ENCODE results near the gene SPATA9.
"Not testable (repeated sequence)": the region's sequence is repeated elsewhere in the genome, so short reads cannot be mapped to it uniquely, and the experiment has no call there.

SPATA9 gene

DNA sequence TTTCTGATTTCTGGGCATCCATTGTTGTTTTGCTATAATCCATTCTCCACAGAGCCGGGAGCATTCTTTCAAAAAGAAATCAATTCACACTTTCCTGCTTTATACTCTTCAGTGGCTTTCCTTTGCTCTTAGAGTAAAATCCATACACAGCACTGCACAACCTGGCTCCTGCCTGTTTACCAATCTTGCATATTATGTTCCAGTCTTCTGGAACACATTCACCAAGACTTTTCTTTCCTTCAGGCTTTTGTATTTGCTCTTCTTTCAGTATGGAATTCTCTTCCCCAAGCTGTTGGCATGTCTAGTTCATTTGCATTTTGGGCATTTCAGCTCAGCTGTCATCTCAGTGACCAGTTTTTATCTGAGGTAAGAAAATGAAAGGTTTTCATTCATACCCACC, 29.9 kb downstream of the SPATA9 start:
- Histone ChIP-seq H3K9me3 (replicated peaks in 1 of 11) (no peaks in the 10 kb centered on the region), H3K27me3 (no peaks in the 10 kb centered on the region), H3K4me3 (no peak overlapping the region), H3K36me3 (no peaks in the 10 kb centered on the region), H3K4me1 (peaks cover 4 to 37% (median 16%) of the 10 kb centered on the region in 10 experiments), H3K27ac (no peak overlapping the region), H3K9ac (no peak overlapping the region), H3K4me2 (no peak overlapping the region), H4K20me1 (no peaks in the 10 kb centered on the region)
- no peak for TF ChIP-seq Cebpa-rat (IDR thresholded peaks at IDR 0.05)

DNA sequence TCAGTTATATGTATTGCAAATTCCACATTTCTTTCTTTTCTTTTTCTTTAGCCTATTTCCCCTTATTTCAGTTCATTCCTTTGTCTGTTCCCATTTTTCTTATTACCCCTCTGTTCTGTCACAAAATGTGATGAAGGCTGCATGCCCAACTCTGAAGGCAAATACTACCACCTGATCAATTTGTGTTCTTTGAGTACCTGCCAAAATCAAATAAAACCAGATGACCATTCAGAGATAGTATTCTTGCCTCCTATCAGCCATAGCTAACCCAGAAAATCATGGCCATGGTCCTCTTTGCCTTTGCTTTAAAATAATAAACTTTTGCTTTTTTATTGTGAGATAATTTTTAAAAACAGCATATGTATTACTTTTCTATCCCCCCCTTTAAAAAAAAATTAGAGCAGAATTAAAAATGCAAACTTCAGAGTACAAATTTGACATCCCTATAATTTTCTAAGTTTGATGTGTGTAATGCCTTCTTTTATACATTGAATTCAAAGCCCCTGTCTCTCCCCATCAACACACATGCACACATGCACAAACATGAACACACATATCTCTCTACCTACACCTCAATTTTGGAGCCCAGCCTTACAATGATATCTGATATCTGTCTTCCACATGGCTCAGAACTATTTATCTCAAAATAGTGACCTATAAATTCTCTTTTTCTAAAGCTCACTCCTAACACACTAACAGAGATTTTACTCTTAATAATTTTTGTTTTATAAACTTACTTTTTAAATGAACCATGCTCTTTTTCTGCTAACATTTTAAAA, 32.8 kb downstream of the SPATA9 start:
- Histone ChIP-seq H3K27me3 (no peaks in the 10 kb centered on the region), H3K4me2 (no peak overlapping the region), H3K9ac (no peak overlapping the region), H3K4me1 (peaks cover 14 to 35% (median 21%) of the 10 kb centered on the region in 10 experiments), H3K9me3 (replicated peaks in 1 of 11) (no peaks in the 10 kb centered on the region), H3K27ac (no peak overlapping the region), H3K36me3 (no peaks in the 10 kb centered on the region), H3K4me3 (no peak overlapping the region), H4K20me1 (no peaks in the 10 kb centered on the region)
- TF ChIP-seq Cebpa-rat (IDR thresholded peaks at IDR 0.05): no peak

DNA sequence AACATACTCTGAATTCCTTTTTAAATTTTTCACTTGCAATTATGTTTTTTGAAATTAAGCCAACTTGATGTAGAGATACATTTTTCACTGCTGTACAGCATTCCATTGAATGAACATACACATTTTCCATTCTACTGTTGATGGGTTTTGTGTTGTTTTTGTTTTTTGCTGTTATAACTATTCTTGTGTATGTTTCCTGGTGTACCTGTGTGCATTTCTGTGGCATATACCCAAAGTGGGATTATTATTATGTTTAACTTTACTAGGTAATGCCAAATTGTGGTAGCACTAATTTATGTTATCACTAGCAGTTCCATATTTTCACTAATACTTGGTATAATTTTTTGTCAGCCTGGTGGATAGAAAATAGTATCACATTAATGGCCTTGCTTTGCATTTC, 33.5 kb downstream of the SPATA9 start:
- Histone ChIP-seq H3K36me3 (no peaks in the 10 kb centered on the region), H4K20me1 (no peaks in the 10 kb centered on the region), H3K9me3 (replicated peaks in 1 of 11) (no peaks in the 10 kb centered on the region), H3K4me2 (no peak overlapping the region), H3K27me3 (no peaks in the 10 kb centered on the region), H3K4me1 (peaks cover 12 to 32% (median 22%) of the 10 kb centered on the region in 10 experiments), H3K27ac (no peak overlapping the region), H3K4me3 (no peak overlapping the region), H3K9ac (no peak overlapping the region)
- no peak for TF ChIP-seq Cebpa-rat (IDR thresholded peaks at IDR 0.05)

DNA sequence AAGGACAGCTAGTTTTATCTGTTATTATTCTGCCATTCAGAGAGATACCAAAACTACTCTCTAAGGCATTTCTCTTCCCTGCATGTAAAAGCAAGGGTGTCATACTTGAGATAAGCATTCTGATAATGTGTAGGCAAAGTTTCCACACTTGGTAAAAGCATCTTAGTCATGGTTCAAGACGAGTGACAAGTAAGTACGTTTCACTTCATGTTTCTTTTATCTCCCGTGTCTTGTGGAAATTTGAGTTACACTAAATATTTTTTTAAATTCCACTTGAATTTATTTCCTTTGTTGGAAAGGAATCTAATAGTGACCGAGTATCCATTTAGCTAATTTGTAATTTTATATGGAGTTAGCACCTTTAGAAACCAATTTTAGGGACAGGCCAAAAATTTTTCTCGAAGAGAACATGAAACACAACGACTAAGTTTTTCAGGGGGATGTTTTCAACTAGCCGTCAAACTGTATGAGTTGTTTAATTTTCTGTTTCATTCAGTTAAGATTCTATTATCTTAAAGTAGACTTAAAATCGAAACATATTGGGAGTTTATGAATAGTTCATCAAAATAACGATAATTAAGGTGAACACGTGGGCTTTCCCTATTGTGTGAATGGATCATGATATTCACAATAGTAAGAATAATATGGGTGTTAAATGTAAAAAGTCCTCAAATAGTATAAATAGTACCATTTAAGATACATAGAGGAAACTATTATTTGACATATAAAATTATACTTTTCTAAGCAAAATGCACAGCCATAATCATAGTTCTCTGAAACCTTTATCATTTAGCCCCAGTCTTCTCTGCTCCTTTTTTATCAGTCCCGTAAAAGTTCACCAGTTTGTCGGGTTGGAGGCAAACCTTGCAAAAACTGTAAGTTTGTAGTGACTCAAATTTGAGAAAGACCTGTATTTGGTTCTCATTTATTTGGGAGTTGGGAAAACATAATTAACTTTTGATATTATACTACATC, 34.6 kb downstream of the SPATA9 start:
- Histone ChIP-seq H3K9ac (peak overlapping the region in 2 of 11 experiments; percentile 79 to 82; a peak in 4 of 22 replicates), H3K4me3 (peak overlapping the region in 1 of 10 experiments; percentile 55; a peak in 1 of 20 replicates), H3K9me3 (replicated peaks in 1 of 11) (no peaks in the 10 kb centered on the region), H3K4me1 (peaks cover 15 to 38% (median 26%) of the 10 kb centered on the region in 10 experiments), H4K20me1 (no peaks in the 10 kb centered on the region), H3K36me3 (no peaks in the 10 kb centered on the region), H3K27me3 (no peaks in the 10 kb centered on the region), H3K4me2 (peak overlapping the region; percentile 80 to 97 (median 93)), H3K27ac (peak overlapping the region in 7 of 11 experiments; percentile 74 to 90 (median 88); a peak in 9 of 22 replicates)
- no peak for TF ChIP-seq Cebpa-rat (IDR thresholded peaks at IDR 0.05)

- Histone ChIP-seq H3K4me2 (peak within 1 kb of the TSS; percentile 80 to 97 (median 93)), H3K27me3 (no peaks in the 10 kb centered on the region), H3K4me1 (peaks cover 15 to 38% (median 26%) of the 10 kb centered on the region in 10 experiments), H3K4me3 (peak within 1 kb of the TSS; percentile 55 to 72 (median 62)), H3K9me3 (replicated peaks in 1 of 11) (no peaks in the 10 kb centered on the region), H3K27ac (peak within 1 kb of the TSS; percentile 71 to 90 (median 86)), H3K36me3 (no peaks in the 10 kb centered on the region), H4K20me1 (no peaks in the 10 kb centered on the region), H3K9ac (peak within 1 kb of the TSS; percentile 72 to 83 (median 79))
- TF ChIP-seq Cebpa-rat (IDR thresholded peaks at IDR 0.05): no peak
Observed at GRCh38 chr5:95646569-95647431, 36.0 kb downstream of the SPATA9 start, which contains the start of gene RFESD. Gene RFESD, plus strand, starts transcription at chr5:95646777. Its CDS starts 5,495 bp downstream, at chr5:95652272.

- Histone ChIP-seq H3K27ac (peak overlapping the region in 7 of 11 experiments; percentile 81 to 90 (median 88); a peak in 9 of 22 replicates), H3K4me1 (peaks cover 15 to 38% (median 26%) of the 10 kb centered on the region in 10 experiments), H3K4me2 (peak overlapping the region; percentile 80 to 97 (median 93)), H3K9ac (peak overlapping the region in 4 of 11 experiments; percentile 77 to 83 (median 82); a peak in 5 of 22 replicates), H3K4me3 (peak overlapping the region in 9 of 10 experiments; percentile 55 to 72 (median 62); a peak in 15 of 20 replicates)
- H4K20me1 ChIP-seq; H3K36me3 ChIP-seq; H3K27me3 ChIP-seq; H3K9me3 ChIP-seq (replicated peaks in 1 of 11): not testable (repeated sequence)
Observed at GRCh38 chr5:95646226-95646568, 36.6 kb downstream of the SPATA9 start.

DNA sequence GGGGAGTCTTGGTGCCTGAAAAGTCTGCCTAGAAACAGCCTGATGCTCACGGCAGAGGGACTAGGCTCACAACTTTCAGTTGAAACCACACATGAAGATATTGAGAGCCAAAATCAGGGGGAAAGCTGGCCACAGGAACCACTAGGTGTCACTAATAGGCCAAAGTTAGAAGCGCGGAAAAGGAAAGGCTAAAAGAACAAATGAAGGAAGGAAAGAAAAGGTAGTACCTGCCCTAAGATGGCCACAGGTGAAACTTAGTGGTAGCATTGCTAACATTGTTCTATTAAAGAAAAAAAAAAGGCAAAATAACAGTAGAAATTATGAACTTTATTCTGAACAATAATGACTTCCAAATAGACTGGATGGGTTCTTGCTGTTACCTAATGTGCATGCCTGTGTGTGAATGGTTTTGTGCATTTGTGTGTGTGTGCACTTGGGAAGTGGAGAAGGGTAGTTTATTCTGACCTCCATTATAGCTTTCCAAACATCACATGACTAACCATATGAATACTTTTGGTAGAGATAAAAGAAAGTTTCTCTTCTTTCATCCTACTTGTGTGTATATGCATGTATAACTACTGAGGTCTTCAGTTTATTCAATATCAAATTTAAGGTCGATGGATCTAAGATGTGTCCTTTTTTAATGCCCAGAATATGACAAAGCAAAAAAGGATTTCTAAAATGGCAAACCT, 38.3 kb downstream of the SPATA9 start:
- peaks cover 15 to 38% (median 26%) of the 10 kb centered on the region in 10 experiments for H3K4me1 ChIP-seq
- H3K27ac ChIP-seq: peak overlapping the region in 2 of 11 experiments; percentile 15 to 20; a peak in 1 of 22 replicates
- TF ChIP-seq Cebpa-rat (IDR thresholded peaks at IDR 0.05): no peak

GRCh38 chr5:95643152-95643551, 39.6 kb downstream of the SPATA9 start:
- H3K27me3 ChIP-seq: no peaks in the 10 kb centered on the region
- no peak overlapping the region for H3K27ac ChIP-seq
- no peaks in the 10 kb centered on the region for H3K36me3 ChIP-seq
- H3K4me1 ChIP-seq: peaks cover 15 to 33% (median 26%) of the 10 kb centered on the region in 10 experiments
- TF ChIP-seq Cebpa-rat (IDR thresholded peaks at IDR 0.05): no peak
- no peaks in the 10 kb centered on the region for H3K9me3 ChIP-seq (replicated peaks in 1 of 11)
- no peak overlapping the region for H3K9ac ChIP-seq
- no peak overlapping the region for H3K4me2 ChIP-seq
- H3K4me3 ChIP-seq: no peak overlapping the region
- no peaks in the 10 kb centered on the region for H4K20me1 ChIP-seq

More for the DNA sequence above, 38.3 kb downstream of the SPATA9 start:
- Histone ChIP-seq H3K27me3 (no peaks in the 10 kb centered on the region), H4K20me1 (no peaks in the 10 kb centered on the region), H3K4me3 (no peak overlapping the region), H3K9me3 (replicated peaks in 1 of 11) (no peaks in the 10 kb centered on the region), H3K9ac (peak overlapping the region in 5 of 11 experiments; percentile 7 to 53 (median 14); a peak in 5 of 22 replicates), H3K36me3 (no peaks in the 10 kb centered on the region), H3K4me2 (peak overlapping the region in 4 of 11 experiments; percentile 4 to 39 (median 18); a peak in 3 of 22 replicates)
